ENCODE results near the gene POLDIP3.
"Not testable (repeated sequence)": the region's sequence is repeated elsewhere in the genome, so short reads cannot be mapped to it uniquely, and the experiment has no call there.

The POLDIP3 gene

GRCh38 chr22:42619261-42620063 is 4.8 kb upstream of the POLDIP3 start:
- DNase-seq (ENCODE audit: low read depth) = no peak

- DNase-seq (ENCODE audit: low read depth) = no peak
Measured at GRCh38 chr22:42617155-42617983, 2.7 kb upstream of the POLDIP3 start.

GRCh38 chr22:42615860-42616175 is 1.1 kb upstream of the POLDIP3 start:
- not testable (repeated sequence) for DNase-seq (ENCODE audit: low read depth)

GRCh38 chr22:42615092-42615859 is 593 bp upstream of the POLDIP3 start:
- DNase-seq (ENCODE audit: low read depth) = peak; percentile 68

GRCh38 chr22:42613872-42614301 is 796 bp downstream of the POLDIP3 start:
- DNase-seq (ENCODE audit: low read depth) = no peak

- no peak for DNase-seq (ENCODE audit: low read depth)
Measured at GRCh38 chr22:42612336-42612735, 2.3 kb downstream of the POLDIP3 start.

- DNase-seq (ENCODE audit: low read depth) = no peak
Measured at GRCh38 chr22:42611051-42611450, 3.6 kb downstream of the POLDIP3 start.

- DNase-seq (ENCODE audit: low read depth) = no peak
Measured at GRCh38 chr22:42610186-42610585, 4.5 kb downstream of the POLDIP3 start.

- DNase-seq (ENCODE audit: low read depth) = no peak
Measured at GRCh38 chr22:42608823-42609361, 5.8 kb downstream of the POLDIP3 start.

- DNase-seq (ENCODE audit: low read depth) = no peak
Measured at GRCh38 chr22:42608136-42608822, 6.4 kb downstream of the POLDIP3 start.

GRCh38 chr22:42607641-42608040 is 7.0 kb downstream of the POLDIP3 start:
- DNase-seq (ENCODE audit: low read depth) = not testable (repeated sequence)

- DNase-seq (ENCODE audit: low read depth) = no peak
Measured at GRCh38 chr22:42604403-42604802, 10.3 kb downstream of the POLDIP3 start.

GRCh38 chr22:42603427-42603826 is 11.3 kb downstream of the POLDIP3 start:
- DNase-seq (ENCODE audit: low read depth) = no peak

- no peak for DNase-seq (ENCODE audit: low read depth)
Measured at GRCh38 chr22:42602470-42602869, 12.2 kb downstream of the POLDIP3 start.

- no peak for DNase-seq (ENCODE audit: low read depth)
Measured at GRCh38 chr22:42601879-42602465, 12.7 kb downstream of the POLDIP3 start.

GRCh38 chr22:42596863-42597530 is 17.7 kb downstream of the POLDIP3 start:
- no peak for DNase-seq (ENCODE audit: low read depth)

GRCh38 chr22:42596336-42596735 is 18.3 kb downstream of the POLDIP3 start:
- DNase-seq (ENCODE audit: low read depth) = no peak

- no peak for DNase-seq (ENCODE audit: low read depth)
Measured at GRCh38 chr22:42595434-42595833, 19.2 kb downstream of the POLDIP3 start.

GRCh38 chr22:42591987-42592386 is 22.7 kb downstream of the POLDIP3 start:
- DNase-seq (ENCODE audit: low read depth) = no peak

- no peak for DNase-seq (ENCODE audit: low read depth)
Measured at GRCh38 chr22:42587588-42588175, 27.0 kb downstream of the POLDIP3 start.
